ENCODE measurements around the gene ZBTB42.
"Not testable (repeated sequence)": the region's sequence is repeated elsewhere in the genome, so short reads cannot be mapped to it uniquely, and the experiment has no call there.

The ZBTB42 gene

DNA sequence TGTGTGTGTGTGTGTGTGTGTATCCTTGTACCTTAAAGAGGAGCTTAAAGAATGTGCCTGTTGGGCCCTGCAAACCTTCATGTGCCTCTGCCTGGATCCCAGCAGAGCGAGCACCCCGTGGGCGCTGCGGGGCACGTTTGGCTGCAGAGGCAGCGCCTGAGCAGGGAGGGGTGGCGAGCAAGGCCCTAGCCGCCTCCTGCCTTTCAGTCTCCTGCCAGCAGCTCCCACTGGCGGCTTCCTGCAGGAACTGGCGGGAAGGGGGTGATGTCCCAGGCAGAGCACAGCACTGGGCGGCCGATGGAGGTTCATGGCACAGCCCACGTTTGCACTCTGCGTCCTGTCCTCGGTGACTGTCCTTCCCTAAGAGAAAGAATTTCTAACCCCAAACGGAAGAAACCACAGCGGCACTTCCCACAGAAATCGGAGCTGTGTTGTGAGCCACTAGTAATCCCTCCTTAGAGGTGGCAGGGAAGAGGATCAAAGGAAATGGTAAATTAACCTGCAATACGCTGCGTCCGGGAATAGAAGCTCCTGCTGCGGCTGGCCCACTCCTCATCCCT, 19.8 kb downstream of the ZBTB42 start:
- no peak for DNase-seq (ENCODE audit: low spot score in 2 of 2)
- Mint-ChIP-seq H3K4me1 (peaks cover 23% of the 10 kb centered on the region), H3K27ac (ENCODE audit: low read depth) (no peak overlapping the region), H3K27me3 (no peaks in the 10 kb centered on the region), H3K4me3 (no peak overlapping the region), H3K9me3 (no peaks in the 10 kb centered on the region), H3K36me3 (ENCODE audit: insufficient read depth) (peaks cover 15% of the 10 kb centered on the region)
- no peak for ATAC-seq (replicated peaks; ENCODE audit: extremely low read depth, poor library complexity, severe bottlenecking)

DNA sequence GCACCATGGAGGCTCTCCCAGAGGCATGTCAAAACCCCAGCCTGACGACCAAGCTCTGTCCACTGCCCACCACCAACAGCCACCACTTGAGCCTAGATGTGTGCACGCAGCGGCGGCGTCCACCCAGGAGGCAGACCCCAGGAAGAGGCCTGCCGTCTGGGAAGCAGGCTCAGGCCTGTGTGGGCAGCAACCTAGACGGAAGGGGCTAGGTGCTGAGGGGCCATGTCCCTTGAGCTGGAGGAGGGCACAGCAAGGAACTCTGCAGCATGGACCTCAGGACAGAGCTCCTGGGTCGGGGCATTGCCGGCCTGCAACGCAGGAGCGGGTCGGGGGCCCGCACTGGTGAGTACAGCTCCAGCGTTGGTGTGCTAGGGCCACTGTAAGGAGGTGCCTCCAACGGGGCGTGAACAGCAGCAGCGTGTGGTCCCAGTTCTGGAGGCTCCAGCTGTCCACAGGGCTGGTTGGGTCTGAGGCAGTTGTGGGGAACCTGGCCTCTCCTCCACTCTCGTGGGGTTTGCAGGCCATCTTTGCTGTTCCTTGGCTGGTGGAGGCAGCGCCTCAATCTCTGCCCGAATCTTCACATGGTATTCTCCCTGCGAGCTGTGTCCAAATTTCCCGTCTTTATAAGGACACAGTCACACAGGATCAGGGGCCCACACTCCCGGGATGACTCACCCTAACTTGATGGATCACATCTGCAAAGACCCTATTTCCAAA, 20.5 kb downstream of the ZBTB42 start:
- DNase-seq (ENCODE audit: low spot score in 2 of 2) (no peak), ATAC-seq (replicated peaks; ENCODE audit: extremely low read depth, poor library complexity, severe bottlenecking) (no peak)
- no peaks in the 10 kb centered on the region for H3K27me3 Mint-ChIP-seq
- H3K9me3 Mint-ChIP-seq = no peaks in the 10 kb centered on the region
- H3K27ac Mint-ChIP-seq (ENCODE audit: low read depth) = no peak overlapping the region
- peaks cover 11% of the 10 kb centered on the region for H3K36me3 Mint-ChIP-seq (ENCODE audit: insufficient read depth)
- H3K4me1 Mint-ChIP-seq = peaks cover 19% of the 10 kb centered on the region
- H3K4me3 Mint-ChIP-seq = no peak overlapping the region

DNA sequence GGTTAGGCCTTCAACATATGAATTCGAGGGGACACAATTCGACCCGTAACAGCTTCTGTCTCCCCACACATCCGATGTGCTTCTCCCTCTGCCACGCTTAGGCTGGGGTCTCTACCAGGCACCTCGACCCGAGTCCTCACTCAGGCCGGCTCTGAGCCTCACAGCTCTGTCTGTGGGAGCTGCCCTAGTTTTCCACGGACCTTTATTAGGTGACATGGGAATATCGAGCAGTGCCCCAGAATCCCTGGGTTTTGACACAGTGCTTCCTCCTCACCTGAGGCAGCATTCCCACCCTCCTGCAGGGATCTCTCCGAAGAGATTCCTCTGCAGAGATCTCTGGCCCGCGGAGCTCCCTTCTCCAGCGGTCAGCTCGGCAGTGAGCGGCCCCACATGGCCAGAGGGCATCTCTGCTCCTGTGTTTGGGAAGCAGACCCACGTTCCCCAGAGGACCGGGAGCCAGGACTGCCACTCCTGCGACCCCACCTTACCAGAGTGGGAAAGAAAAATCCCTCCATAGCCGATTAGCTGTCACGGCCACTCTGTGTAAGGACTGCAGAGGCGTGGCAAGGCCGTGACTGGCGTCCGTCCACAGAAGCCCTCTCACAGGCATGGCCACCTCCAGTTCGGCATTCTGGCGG, 21.2 kb downstream of the ZBTB42 start:
- Mint-ChIP-seq H3K4me1 (peaks cover 15% of the 10 kb centered on the region), H3K4me3 (no peak overlapping the region), H3K9me3 (no peaks in the 10 kb centered on the region), H3K36me3 (ENCODE audit: insufficient read depth) (peaks cover 11% of the 10 kb centered on the region), H3K27me3 (no peaks in the 10 kb centered on the region), H3K27ac (ENCODE audit: low read depth) (no peak overlapping the region)
- ATAC-seq (replicated peaks; ENCODE audit: extremely low read depth, poor library complexity, severe bottlenecking) (no peak), DNase-seq (ENCODE audit: low spot score in 2 of 2) (no peak)

DNA sequence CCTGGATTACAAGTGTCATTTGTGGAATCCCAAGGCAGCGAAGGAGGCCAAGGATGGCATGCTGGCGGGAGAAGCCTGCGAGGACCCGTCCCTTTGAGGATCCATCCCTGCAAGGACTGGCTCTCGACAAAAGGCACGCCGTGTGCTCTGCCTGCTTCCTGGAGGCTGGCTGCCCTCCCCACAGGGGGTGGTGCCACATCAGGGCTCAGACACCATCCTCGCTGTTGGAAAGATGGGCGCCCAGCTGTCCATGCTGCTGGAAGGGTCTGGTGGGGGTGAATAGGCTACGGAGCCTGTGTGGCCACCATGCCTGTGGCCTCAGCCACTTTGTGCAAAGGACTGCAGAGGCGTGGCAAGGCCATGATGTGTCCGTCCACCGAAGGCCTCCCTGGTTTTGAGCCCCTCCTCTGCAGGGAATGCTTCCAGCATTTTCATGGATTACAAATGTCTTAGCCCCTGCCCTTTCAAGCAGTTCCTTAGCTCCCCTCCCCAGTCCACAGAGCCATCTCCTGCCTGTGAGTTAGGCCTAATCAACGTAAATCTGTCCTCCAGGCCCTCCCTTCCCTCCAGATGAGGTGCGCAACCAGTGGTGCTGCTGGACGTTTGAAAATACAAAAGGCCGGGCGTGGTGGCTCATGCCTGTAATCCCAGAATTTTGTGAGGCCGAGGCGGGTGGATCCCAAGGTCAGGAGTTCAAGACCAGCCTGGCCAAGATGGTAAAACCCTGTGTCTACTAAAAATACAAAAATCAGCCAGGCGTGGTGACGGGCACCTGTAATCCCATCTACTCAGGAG, 22.1 kb downstream of the ZBTB42 start:
- Mint-ChIP-seq H3K9me3 (no peaks in the 10 kb centered on the region), H3K4me1 (peaks cover 20% of the 10 kb centered on the region), H3K36me3 (ENCODE audit: insufficient read depth) (peaks cover 11% of the 10 kb centered on the region), H3K4me3 (no peak overlapping the region), H3K27me3 (no peaks in the 10 kb centered on the region), H3K27ac (ENCODE audit: low read depth) (no peak overlapping the region)
- no peak for ATAC-seq (replicated peaks; ENCODE audit: extremely low read depth, poor library complexity, severe bottlenecking)
- DNase-seq (ENCODE audit: low spot score in 2 of 2) = no peak

DNA sequence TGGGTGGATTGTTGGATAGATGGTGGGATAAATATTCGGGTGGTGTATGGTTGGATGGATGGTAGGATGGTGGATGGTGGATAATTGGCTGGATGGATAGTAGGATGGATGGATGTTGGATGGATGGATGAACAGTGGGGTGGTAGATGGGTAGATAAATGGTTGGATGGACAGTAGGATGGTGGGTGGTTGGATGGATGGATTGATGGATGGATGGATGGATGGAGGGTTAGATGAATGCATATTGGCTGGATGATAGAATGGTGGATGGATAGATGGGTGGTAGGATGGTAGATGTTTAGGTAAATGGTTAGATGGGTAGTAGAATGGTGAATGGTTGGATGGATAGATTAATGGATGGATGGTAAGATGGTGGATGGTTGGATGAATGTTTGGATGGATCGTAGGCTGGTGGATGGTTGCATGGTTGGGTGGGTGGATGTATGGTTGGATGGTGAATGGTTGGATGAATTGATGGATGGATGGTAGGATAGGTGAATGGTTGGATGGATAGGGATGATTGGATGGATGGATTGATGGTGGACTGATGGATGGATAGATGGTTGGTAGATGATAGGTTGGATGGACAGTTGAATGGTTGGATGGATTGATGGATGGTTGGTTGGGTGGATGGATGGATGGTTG, 23.6 kb downstream of the ZBTB42 start:
- peaks cover 20% of the 10 kb centered on the region for H3K4me1 Mint-ChIP-seq
- DNase-seq (ENCODE audit: low spot score in 2 of 2) = no peak
- no peaks in the 10 kb centered on the region for H3K9me3 Mint-ChIP-seq
- ATAC-seq (replicated peaks; ENCODE audit: extremely low read depth, poor library complexity, severe bottlenecking) = no peak
- H3K27ac Mint-ChIP-seq (ENCODE audit: low read depth) = no peak overlapping the region
- peak overlapping the region; percentile 85 for H3K4me3 Mint-ChIP-seq
- H3K36me3 Mint-ChIP-seq (ENCODE audit: insufficient read depth) = peaks cover 12% of the 10 kb centered on the region
- H3K27me3 Mint-ChIP-seq = no peaks in the 10 kb centered on the region

DNA sequence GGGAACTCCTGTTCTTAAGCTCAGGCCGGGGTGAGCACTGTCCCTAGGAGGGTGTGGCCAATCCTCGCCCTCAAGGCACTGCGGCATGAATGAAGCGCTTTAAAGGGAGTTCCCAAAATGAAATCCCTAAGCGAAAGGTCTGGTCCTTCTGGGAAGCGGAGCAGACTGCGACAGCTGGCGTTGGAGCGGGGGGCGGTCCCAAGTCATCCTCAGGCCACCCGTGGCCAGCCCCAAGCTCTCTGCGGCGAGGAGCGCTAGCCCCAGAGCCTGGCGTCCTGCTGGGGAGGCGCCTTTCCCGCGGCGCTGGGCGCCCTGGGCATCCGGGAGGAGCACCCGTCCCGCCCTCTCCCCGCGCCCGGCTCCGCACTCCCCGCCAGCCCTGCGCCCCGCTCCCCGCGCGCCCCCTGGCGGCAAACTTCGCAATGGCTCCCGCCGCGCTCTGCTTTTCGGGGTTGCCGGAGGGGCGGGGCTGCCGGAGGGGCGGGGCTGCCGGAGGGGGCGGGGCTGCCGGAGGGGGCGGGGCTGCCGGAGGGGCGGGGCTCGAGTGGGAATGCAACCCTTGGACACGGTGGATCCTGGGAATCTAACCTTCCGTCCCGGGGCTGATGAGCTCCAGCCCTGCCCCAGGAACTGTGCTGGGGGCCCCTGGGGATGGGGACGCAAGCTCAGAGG, 25.4 kb downstream of the ZBTB42 start:
- ATAC-seq (replicated peaks; ENCODE audit: extremely low read depth, poor library complexity, severe bottlenecking) (peak; percentile 84), DNase-seq (ENCODE audit: low spot score in 2 of 2) (peak; percentile 88 to 97)
- Mint-ChIP-seq H3K4me3 (peak overlapping the region; percentile 85), H3K27me3 (no peaks in the 10 kb centered on the region), H3K27ac (ENCODE audit: low read depth) (peak overlapping the region; percentile 91), H3K9me3 (no peaks in the 10 kb centered on the region), H3K36me3 (ENCODE audit: insufficient read depth) (peaks cover 11% of the 10 kb centered on the region), H3K4me1 (peaks cover 20% of the 10 kb centered on the region)

DNA sequence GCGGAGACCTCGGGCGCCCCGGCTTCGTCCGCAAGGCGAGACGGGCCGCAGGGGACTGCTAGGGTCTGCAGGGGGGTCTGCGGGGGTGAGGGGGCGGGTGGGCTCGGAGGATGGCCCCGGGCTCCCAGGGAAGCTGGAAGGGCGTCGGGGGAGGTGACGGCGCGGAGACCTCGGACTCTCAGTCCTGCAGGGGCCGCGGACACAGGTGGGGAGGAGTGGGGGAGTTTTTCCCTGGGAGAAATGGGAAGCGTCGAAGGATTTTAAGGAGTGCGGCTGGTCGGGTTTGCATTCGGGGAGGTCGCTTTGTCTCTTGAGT, 25.9 kb downstream of the ZBTB42 start:
- H3K27ac Mint-ChIP-seq (ENCODE audit: low read depth) = no peak overlapping the region
- H3K36me3 Mint-ChIP-seq (ENCODE audit: insufficient read depth) = peaks cover 11% of the 10 kb centered on the region
- peak overlapping the region; percentile 85 for H3K4me3 Mint-ChIP-seq
- DNase-seq (ENCODE audit: low spot score in 2 of 2) (no peak), ATAC-seq (replicated peaks; ENCODE audit: extremely low read depth, poor library complexity, severe bottlenecking) (no peak)
- peaks cover 20% of the 10 kb centered on the region for H3K4me1 Mint-ChIP-seq
- no peaks in the 10 kb centered on the region for H3K9me3 Mint-ChIP-seq
- H3K27me3 Mint-ChIP-seq = no peaks in the 10 kb centered on the region

GRCh38 chr14:104827177-104828055, 26.5 kb downstream of the ZBTB42 start:
- Mint-ChIP-seq H3K27me3 (no peaks in the 10 kb centered on the region), H3K4me3 (peak overlapping the region; percentile 85), H3K36me3 (ENCODE audit: insufficient read depth) (peaks cover 11% of the 10 kb centered on the region), H3K27ac (ENCODE audit: low read depth) (peak overlapping the region; percentile 9), H3K9me3 (no peaks in the 10 kb centered on the region), H3K4me1 (peaks cover 20% of the 10 kb centered on the region)
- DNase-seq (ENCODE audit: low spot score in 2 of 2) (peak; percentile 31 to 39), ATAC-seq (replicated peaks; ENCODE audit: extremely low read depth, poor library complexity, severe bottlenecking) (peak; percentile 42)

- Mint-ChIP-seq H3K9me3 (no peaks in the 10 kb centered on the region), H3K27me3 (no peaks in the 10 kb centered on the region), H3K36me3 (ENCODE audit: insufficient read depth) (peaks cover 1% of the 10 kb centered on the region), H3K27ac (ENCODE audit: low read depth) (no peak overlapping the region), H3K4me3 (no peak overlapping the region), H3K4me1 (peaks cover 9% of the 10 kb centered on the region)
- DNase-seq (ENCODE audit: low spot score in 2 of 2) (no peak), ATAC-seq (replicated peaks; ENCODE audit: extremely low read depth, poor library complexity, severe bottlenecking) (no peak)
These were observed 29.9 kb downstream of the ZBTB42 start for GRCh38 chr14:104830781-104831180.

GRCh38 chr14:104836171-104836935, 35.5 kb downstream of the ZBTB42 start:
- not testable (repeated sequence) for H3K27ac Mint-ChIP-seq (ENCODE audit: low read depth); ATAC-seq (replicated peaks; ENCODE audit: extremely low read depth, poor library complexity, severe bottlenecking); DNase-seq (ENCODE audit: low spot score in 2 of 2); H3K4me1 Mint-ChIP-seq; H3K9me3 Mint-ChIP-seq; H3K36me3 Mint-ChIP-seq (ENCODE audit: insufficient read depth); H3K4me3 Mint-ChIP-seq
- H3K27me3 Mint-ChIP-seq = peaks cover 12% of the 10 kb centered on the region

DNA sequence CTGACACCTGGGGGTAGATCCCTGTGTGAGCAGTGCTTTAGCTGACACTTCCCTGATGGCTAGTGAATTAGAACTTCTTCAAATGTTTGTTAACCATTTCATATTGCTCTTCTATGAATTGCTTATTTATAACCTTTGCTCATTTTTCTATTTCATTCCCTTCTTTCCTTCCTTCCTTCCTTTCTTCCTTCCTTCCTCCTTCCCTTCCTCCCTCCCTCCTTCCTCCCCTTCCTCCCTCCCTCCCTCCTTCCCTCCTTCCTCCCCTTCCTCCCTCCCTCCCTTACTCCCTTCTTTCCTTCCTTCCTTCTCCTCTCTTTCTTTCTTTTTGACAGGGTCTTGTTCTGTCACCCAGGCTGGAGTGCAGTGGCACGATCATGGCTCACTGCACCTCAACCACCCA, 40.8 kb downstream of the ZBTB42 start:
- Mint-ChIP-seq H3K36me3 (ENCODE audit: insufficient read depth) (peaks cover 2% of the 10 kb centered on the region), H3K4me3 (no peak overlapping the region), H3K4me1 (no peaks in the 10 kb centered on the region), H3K9me3 (no peaks in the 10 kb centered on the region), H3K27me3 (peaks cover 66% of the 10 kb centered on the region), H3K27ac (ENCODE audit: low read depth) (no peak overlapping the region)
- DNase-seq (ENCODE audit: low spot score in 2 of 2) (no peak), ATAC-seq (replicated peaks; ENCODE audit: extremely low read depth, poor library complexity, severe bottlenecking) (no peak)

Data from central memory CD8-positive, alpha-beta T cell (primary cell).